NCI-H1417 (cell line): ENCODE results near the gene ZNF444.

Experiments used
- DNase-seq, 3 experiments: peaks; one replicate each; lab custom pipeline; 2025; lab: John Stamatoyannopoulos, UW

The ZNF444 gene

GRCh38 chr19:56123266-56123891 is 17.7 kb upstream of the ZNF444 start:
- DNase-seq: no peak

GRCh38 chr19:56124578-56124977 is 16.5 kb upstream of the ZNF444 start:
- no peak for DNase-seq

GRCh38 chr19:56125806-56126590 is 15.1 kb upstream of the ZNF444 start:
- DNase-seq: no peak

GRCh38 chr19:56126983-56127780 is 13.9 kb upstream of the ZNF444 start:
- DNase-seq: peak in 1 of 3 experiments; percentile 3

DNA sequence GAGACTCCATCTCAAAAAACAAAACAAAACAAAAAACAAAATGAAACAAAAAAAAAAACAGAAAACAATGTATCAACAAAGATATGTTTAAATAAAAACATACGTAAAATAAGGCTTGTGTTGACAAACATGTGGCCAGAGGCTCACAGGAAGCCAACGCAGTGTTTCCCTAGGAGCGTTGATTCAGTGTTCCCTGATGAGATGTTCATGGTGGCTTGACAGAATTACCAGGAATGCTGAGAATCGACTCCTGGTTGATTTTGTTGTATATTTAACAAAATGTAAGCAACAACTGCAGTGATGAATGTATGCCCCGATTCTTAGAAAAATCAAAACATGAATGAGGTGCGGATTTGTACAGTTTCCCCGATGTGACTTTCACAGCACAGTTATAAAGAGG is 11.1 kb upstream of the ZNF444 start:
- no peak for DNase-seq

DNA sequence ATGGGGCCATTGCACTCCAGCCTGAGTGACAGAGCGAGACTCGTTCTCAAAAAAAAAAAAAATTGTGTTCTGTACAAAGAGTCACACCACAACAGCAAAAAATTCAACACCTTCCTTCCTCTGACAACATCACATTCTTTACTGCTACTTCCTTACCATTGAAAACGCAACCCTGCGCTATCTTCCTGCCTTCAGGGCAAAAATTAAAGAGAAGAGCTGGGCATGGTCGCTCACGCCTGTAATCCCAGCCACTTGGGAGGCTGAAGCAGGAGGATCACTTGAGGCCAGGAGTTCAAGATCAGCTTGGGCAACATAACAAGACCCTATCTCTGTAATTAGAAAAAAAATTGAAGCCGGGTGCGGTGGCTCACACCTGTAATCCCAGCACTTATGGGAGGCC is 9.4 kb upstream of the ZNF444 start:
- no peak for DNase-seq

DNA sequence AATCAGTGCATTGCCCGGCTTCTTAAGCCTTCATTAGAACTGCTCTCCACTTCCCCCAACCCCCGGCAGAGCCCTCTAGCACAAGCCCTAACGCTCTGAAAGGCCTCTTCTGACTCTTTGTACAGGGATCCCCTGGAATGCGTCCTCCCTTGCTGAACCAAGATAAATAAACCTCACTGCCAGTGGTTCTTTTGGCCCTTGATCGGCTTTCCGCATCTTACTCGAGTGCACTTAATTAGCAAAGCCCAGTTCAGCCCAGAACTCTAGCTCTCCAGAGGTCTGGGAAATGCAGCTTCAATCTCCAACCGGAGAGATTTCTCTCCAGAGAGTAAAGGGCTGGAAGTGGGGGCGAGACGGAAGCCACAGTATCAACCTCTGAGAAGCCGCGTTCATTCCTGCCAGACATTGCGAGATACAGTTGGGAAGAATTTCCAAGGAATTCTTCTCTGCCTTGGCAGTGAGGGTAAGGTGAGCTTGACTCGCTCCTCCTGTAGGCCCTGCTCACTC is 8.7 kb upstream of the ZNF444 start:
- DNase-seq: no peak

DNA sequence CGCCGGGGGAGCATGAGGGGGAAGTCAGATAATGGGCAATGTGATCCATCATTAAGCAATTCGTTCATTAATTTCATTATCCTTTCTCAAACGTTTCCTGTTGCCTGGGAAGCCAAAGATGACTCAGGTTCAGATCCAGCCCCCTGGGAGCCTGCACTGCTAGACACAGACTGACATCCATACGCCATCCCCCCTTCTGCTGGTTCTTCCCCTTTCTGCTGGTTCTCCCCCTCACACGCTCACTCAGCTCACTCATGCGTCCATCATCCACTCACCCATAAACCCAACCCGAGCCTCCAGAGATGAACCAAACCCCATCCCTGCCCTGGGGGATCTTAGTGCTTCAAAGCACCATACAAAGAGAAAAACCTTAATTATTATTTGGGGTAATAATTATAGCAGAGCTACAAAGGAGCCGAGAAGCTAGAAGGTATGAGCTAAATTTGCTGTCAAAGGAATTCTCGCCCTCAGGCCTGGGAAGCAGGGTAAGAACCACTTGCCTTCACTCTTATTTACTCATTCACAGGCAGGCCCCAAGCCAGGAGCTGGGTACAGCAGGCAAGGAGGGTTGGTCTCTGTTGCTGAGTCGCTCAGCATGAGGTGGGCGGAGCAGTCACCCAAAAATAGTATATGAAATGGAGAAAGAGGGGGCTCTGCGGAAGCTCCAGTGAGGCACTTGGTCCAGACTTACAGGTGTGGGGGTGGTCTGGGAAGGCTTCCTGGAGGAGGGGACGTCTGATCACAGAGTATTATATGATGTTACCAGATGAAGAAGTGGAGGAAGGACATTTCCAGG is 7.0 kb upstream of the ZNF444 start:
- peak in 2 of 3 experiments; percentile 51 to 80 for DNase-seq

- peak in 1 of 3 experiments; percentile 57 for DNase-seq
These were observed 6.5 kb upstream of the ZNF444 start for GRCh38 chr19:56134654-56134921.

- DNase-seq: no peak
These were observed 4.7 kb upstream of the ZNF444 start for GRCh38 chr19:56136362-56136761.

DNA sequence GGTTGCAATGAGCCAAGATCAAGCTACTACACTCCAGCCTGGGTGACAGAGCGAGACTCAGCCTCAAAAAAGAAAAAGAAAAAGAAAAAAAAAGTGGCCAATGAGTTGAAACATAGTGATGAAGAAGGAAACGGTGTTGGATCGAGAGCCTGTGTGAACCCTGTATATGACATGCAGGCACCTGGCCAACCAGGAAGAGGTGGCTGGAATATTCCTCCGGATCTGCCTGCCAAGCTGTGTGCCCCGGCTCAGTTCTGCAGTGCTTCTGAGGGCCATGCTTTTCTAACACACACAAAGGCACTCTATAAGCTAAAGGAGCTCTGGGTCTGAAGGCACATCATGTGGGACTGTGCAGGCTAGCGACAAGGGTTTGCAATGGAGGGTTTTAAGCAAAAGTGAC is 3.7 kb upstream of the ZNF444 start:
- DNase-seq: no peak

- no peak for DNase-seq
These were observed 3.0 kb upstream of the ZNF444 start for GRCh38 chr19:56138069-56138468.

GRCh38 chr19:56139847-56140582 is 1.1 kb upstream of the ZNF444 start:
- no peak for DNase-seq

DNA sequence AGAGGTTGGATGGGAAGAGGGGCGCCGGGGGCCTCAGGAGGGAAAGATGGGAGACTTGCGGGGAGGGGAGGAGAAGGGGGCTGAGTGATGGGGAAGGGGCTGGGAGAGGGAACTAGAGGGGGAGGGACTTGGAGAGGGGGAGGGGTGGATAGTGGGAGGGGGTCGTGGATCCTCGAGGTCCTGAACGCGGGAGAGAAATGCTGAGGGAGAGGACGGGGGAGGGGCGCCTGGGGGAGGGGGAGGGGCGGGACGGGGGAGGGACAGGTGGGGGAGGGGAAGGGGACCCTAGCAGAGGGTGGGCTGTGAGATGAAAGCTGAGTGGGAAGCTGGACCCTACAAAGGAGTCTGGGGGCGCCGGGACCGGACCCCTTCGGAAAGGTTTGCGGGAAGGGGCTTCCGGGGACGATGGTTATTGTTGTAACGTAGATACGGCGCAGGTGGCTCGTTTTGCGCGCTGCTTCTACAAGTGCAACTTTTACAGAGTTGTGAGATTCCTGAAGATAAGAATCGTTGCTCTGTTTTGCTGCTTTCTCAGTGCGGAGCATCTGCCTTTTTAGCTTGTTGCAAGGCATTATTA is 418 bp downstream of the ZNF444 start:
- DNase-seq: peak in 2 of 3 experiments; percentile 23 to 52

DNA sequence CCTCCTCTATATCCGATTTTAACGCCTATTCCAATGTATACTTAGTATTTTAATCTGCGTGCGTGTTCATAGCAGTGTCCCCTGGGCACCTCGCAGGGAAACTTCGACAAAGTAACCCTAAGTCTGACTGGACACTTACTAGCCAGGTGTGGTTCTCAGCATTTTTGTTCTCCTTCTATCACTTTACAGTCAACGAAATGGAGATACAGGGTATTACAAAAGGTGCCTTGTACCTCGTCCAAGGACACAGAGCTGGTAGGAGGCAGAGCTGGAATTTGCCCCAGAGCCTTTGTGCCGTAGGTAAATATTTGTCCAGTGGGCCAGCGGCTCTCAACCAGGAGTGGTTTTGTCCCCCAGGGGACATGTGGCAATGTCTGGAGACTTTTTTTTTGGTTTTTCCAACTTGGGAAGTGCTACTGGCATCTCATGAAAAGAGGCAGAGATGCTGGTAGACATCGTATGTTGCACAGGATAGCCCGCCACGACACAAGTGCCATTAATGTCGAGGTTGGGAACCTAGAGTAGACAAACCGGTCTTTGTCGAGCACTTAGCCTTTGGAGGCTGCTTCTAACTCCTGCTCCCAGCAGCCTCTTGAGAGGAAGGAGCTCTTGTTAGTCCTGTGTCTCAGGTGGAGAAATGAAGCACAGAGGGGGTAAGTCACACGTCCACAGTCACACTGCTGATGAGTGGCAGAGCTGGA is 1.1 kb downstream of the ZNF444 start:
- peak in 2 of 3 experiments; percentile 23 to 47 for DNase-seq

DNA sequence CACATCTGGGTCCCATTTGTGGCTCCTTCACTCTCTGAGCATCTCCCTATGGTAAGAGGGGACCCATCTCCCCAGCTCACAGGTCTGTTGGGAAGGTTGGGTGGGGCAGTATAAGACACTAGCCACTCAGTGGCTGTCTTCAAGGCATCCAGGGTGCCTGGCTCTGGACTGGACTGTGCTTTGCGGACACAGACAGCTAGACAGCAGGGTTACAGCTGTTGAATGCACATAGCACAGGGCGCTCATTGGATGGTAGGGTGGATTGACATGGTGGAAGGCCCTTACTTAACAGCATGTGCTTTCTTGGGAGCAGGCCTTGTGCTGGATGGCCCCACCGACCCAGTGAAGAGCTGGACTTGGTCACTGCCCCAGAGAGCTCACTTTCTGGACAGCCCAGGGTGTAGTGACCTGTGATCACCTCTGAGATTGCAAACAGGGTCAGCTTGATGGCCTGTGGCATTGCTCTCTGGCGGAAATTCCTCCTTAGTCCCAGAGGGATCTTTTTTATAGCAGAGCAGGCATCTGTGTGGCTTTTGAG is 1.9 kb downstream of the ZNF444 start:
- DNase-seq: no peak

DNA sequence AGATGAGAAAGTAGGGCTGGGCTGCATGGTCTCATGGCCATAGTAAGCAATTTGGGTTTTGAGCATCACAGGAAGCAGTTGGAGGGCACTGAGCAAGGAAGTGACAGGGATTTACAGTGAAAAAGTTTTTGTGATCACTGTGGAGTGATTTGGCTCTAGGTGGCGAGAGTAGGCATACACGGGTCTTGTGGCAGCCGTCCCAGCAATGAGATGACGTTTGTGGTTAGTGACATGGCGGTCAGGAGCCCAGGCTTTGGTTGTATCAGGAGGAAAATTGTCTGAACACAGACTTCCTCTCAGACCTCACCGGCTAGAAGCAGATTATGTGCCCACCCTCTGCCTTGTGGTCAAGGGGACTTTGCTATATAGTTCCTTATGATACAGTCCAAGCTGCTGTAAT is 3.3 kb downstream of the ZNF444 start:
- no peak for DNase-seq

DNA sequence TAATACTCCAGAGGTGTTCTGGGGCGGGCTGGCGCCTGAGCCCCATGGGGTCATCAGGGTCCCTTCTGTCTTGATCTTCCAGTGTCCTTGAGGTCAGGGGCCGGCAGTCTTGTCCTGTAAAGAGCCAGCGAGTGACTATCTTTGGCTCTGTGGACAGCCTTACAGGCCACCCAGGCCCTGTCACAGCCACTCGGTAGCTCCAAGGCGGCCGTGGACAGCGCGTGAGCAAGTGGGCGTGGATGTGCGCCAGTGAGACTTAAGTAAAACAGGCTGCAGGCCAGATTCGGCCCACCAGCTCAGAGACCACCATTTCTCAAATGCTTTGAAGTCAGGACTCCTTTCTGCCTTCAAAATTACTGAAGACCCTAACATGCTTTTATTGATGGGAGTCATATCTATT is 3.7 kb downstream of the ZNF444 start:
- DNase-seq: no peak

- no peak for DNase-seq
These were observed 4.6 kb downstream of the ZNF444 start for GRCh38 chr19:56145698-56146097.

- no peak for DNase-seq
These were observed 5.8 kb downstream of the ZNF444 start for GRCh38 chr19:56146904-56147303.
